Karpas-422 (cell line): ENCODE results near the gene PGA5. TPM values are rescaled to one million over a fixed set of nuclear protein-coding genes. Genes with fewer than 3 reads are reported as not detected.
"Not testable (repeated sequence)": the region's sequence is repeated elsewhere in the genome, so short reads cannot be mapped to it uniquely, and the experiment has no call there.

Experiments used
- DNase-seq: peaks from one replicate; pipeline ENCODE4 v3.0.0-alpha.2; 2015
- H2AFZ ChIP-seq: fragments of 200-600 bp; sonication (generic); 2 replicates; pipeline ENCODE4 v1.6.1; 2014; ENCODE audit warnings: antibody characterized with exemption, low read length, mixed read lengths
- H3K27ac ChIP-seq: fragments of 200-600 bp; sonication (generic); 2 replicates; pipeline ENCODE4 v1.5.1; 2014; ENCODE audit warnings: mild to moderate bottlenecking, low read length, moderate library complexity
- H3K27me3 ChIP-seq: fragments of 200-600 bp; sonication (generic); 2 replicates; pipeline ENCODE4 v1.6.1; 2014; ENCODE audit warnings: low read length, mixed read lengths
- H3K36me3 ChIP-seq: fragments of 200-600 bp; sonication (generic); 2 replicates; pipeline ENCODE4 v1.6.1; 2014; ENCODE audit warnings: low read length, mixed read lengths; ENCODE audit not compliant: insufficient read depth
- H3K4me1 ChIP-seq: fragments of 200-600 bp; sonication (generic); 2 replicates; pipeline ENCODE4 v1.6.1; 2014; ENCODE audit warnings: mild to moderate bottlenecking, low read length, mixed read lengths
- H3K4me2 ChIP-seq: fragments of 200-600 bp; sonication (generic); 2 replicates; pipeline ENCODE4 v1.6.1; 2014; ENCODE audit warnings: low read length, low read depth, mild to moderate bottlenecking; ENCODE audit not compliant: poor library complexity, severe bottlenecking
- H3K4me3 ChIP-seq: fragments of 200-600 bp; sonication (generic); 2 replicates; pipeline ENCODE4 v1.5.1; 2014; ENCODE audit warnings: mild to moderate bottlenecking, antibody characterized with exemption, low read length, mixed read lengths
- H3K79me2 ChIP-seq: fragments of 200-600 bp; sonication (generic); 2 replicates; pipeline ENCODE4 v1.6.1; 2014; ENCODE audit warnings: mild to moderate bottlenecking, low read length, mixed read lengths
- H3K9ac ChIP-seq: fragments of 200-600 bp; sonication (generic); 2 replicates; pipeline ENCODE4 v1.6.0; 2014; ENCODE audit warnings: low read length
- H3K9me2 ChIP-seq: fragments of 200-600 bp; sonication (generic), shearing (Covaris generic); replicated peaks from 2 replicates; pipeline ENCODE4 v1.6.0; 2014; ENCODE audit warnings: mild to moderate bottlenecking, low read length, moderate library complexity; ENCODE audit not compliant: insufficient read depth
- H3K9me3 ChIP-seq: fragments of 300-700, 200-600 bp; sonication (generic); 2 replicates; pipeline ENCODE4 v1.6.1; 2014; ENCODE audit warnings: low read length, mixed read lengths
- H4K20me1 ChIP-seq: fragments of 200-600 bp; sonication (generic); 2 replicates; pipeline ENCODE4 v1.6.1; 2014; ENCODE audit warnings: mild to moderate bottlenecking, antibody characterized with exemption, low read length, low read depth; ENCODE audit not compliant: insufficient read depth
- total RNA-seq: library from RNA; depleted of rRNA; stranded (reverse); fragments of >200 nt; shearing (Covaris generic); gene quantifications from 2 replicates; pipeline ENCODE4 v1.2.3, GENCODE V29; 2014; ENCODE audit warnings: low replicate concordance

The PGA5 gene
- total RNA-seq, 1 experiment from 2014 or later, result not detected

GRCh38 chr11:61232548-61233145 lies 8.3 kb upstream of the PGA5 start:
- H3K9ac ChIP-seq, DNase-seq, H3K9me2 ChIP-seq, H3K36me3 ChIP-seq, H3K27me3 ChIP-seq, H3K4me1 ChIP-seq, H3K4me3 ChIP-seq, H4K20me1 ChIP-seq, H3K27ac ChIP-seq, H3K79me2 ChIP-seq, H2AFZ ChIP-seq, H3K4me2 ChIP-seq, H3K9me3 ChIP-seq: not testable (repeated sequence)

- not testable (repeated sequence) for H4K20me1 ChIP-seq, H3K9me2 ChIP-seq, H3K4me2 ChIP-seq, H3K4me3 ChIP-seq, H3K27me3 ChIP-seq, H3K27ac ChIP-seq, H3K9ac ChIP-seq, H2AFZ ChIP-seq, H3K79me2 ChIP-seq, H3K9me3 ChIP-seq, H3K4me1 ChIP-seq, H3K36me3 ChIP-seq, DNase-seq
Measured at GRCh38 chr11:61237130-61237529, 3.8 kb upstream of the PGA5 start.

GRCh38 chr11:61240288-61240687 lies 687 bp upstream of the PGA5 start:
- H3K4me3 ChIP-seq, H3K79me2 ChIP-seq: not testable (repeated sequence)

GRCh38 chr11:61241526-61241925 lies 551 bp downstream of the PGA5 start:
- H3K4me3 ChIP-seq, H4K20me1 ChIP-seq: not testable (repeated sequence)

More at GRCh38 chr11:61240288-61240687, 687 bp upstream of the PGA5 start:
- H3K4me2 ChIP-seq, H3K4me1 ChIP-seq, H4K20me1 ChIP-seq, H3K9me2 ChIP-seq, H2AFZ ChIP-seq, H3K36me3 ChIP-seq, H3K9me3 ChIP-seq, H3K27me3 ChIP-seq, H3K9ac ChIP-seq, DNase-seq, H3K27ac ChIP-seq: not testable (repeated sequence)

GRCh38 chr11:61245284-61245964 lies 4.4 kb downstream of the PGA5 start:
- H3K9ac ChIP-seq, H3K79me2 ChIP-seq, H3K4me1 ChIP-seq, H3K4me3 ChIP-seq, H3K9me2 ChIP-seq, H3K36me3 ChIP-seq, H3K9me3 ChIP-seq, DNase-seq, H3K27ac ChIP-seq, H2AFZ ChIP-seq, H3K27me3 ChIP-seq, H4K20me1 ChIP-seq, H3K4me2 ChIP-seq: not testable (repeated sequence)

More at GRCh38 chr11:61241526-61241925, 551 bp downstream of the PGA5 start:
- H3K9me2 ChIP-seq, H3K79me2 ChIP-seq, DNase-seq, H3K36me3 ChIP-seq, H3K9ac ChIP-seq, H3K9me3 ChIP-seq, H2AFZ ChIP-seq, H3K4me1 ChIP-seq, H3K4me2 ChIP-seq, H3K27me3 ChIP-seq, H3K27ac ChIP-seq: not testable (repeated sequence)

- not testable (repeated sequence) for H3K4me2 ChIP-seq, H3K9ac ChIP-seq, H3K9me2 ChIP-seq, DNase-seq, H3K27me3 ChIP-seq, H3K9me3 ChIP-seq, H3K27ac ChIP-seq, H4K20me1 ChIP-seq, H3K4me1 ChIP-seq, H3K36me3 ChIP-seq, H3K4me3 ChIP-seq, H2AFZ ChIP-seq, H3K79me2 ChIP-seq
Measured at GRCh38 chr11:61248071-61248470, 7.1 kb downstream of the PGA5 start.

- not testable (repeated sequence) for H3K9ac ChIP-seq, H2AFZ ChIP-seq, H3K4me2 ChIP-seq, H3K79me2 ChIP-seq, H4K20me1 ChIP-seq, H3K4me1 ChIP-seq, H3K9me2 ChIP-seq, H3K36me3 ChIP-seq, DNase-seq, H3K9me3 ChIP-seq, H3K4me3 ChIP-seq, H3K27me3 ChIP-seq, H3K27ac ChIP-seq
Measured at GRCh38 chr11:61249201-61249600, 8.2 kb downstream of the PGA5 start.

GRCh38 chr11:61250796-61251765 lies 10.1 kb downstream of the PGA5 start:
- not testable (repeated sequence) for H3K27ac ChIP-seq, H3K4me3 ChIP-seq, H3K27me3 ChIP-seq, H3K4me2 ChIP-seq, H3K36me3 ChIP-seq, H3K4me1 ChIP-seq, H3K9me2 ChIP-seq, H3K9me3 ChIP-seq, H3K9ac ChIP-seq, H2AFZ ChIP-seq, H4K20me1 ChIP-seq, H3K79me2 ChIP-seq, DNase-seq
